NCI-H524 (cell line): Measurements from ENCODE around the gene MGLL.

Experiments
- DNase-seq, 2 experiments: peaks; one replicate each; lab custom pipeline; 2025; lab: John Stamatoyannopoulos, UW

MGLL gene

DNA sequence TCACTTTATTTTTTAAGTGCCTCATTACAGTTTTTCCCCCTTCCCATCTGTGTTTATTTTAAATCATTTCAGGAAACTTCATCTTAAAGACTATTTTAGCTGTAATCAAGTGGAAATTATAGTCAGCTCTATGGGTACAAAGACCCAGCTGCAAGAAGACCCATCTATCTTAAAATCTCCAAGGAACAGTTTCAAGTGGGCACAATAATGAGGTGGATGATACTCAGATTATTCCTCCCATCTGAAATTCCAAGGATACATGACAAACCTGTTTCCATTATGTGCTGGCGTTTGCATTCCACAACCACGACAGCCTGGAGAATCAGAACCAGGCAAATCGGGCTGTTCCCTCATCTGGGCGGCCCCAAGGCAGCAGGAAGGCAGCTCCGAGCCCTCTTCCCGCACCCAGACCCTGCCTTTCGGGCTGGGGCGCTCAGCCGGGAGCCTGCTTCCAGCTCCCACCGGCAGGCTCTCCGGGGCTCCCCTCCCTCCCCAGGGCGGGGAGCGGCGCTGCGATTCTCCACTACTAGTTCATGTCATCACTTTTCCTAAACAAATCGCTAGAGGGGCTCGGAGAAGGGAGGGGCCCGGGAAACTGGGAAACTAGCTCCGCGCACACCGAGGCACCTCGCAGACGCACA, at the start of gene MGLL:
Gene MGLL, minus strand, starts transcription at position 475 of the 641 bp plus-strand sequence. Its CDS starts 197 bp downstream, at position 278.
- peak; percentile 68 to 72 for DNase-seq

DNA sequence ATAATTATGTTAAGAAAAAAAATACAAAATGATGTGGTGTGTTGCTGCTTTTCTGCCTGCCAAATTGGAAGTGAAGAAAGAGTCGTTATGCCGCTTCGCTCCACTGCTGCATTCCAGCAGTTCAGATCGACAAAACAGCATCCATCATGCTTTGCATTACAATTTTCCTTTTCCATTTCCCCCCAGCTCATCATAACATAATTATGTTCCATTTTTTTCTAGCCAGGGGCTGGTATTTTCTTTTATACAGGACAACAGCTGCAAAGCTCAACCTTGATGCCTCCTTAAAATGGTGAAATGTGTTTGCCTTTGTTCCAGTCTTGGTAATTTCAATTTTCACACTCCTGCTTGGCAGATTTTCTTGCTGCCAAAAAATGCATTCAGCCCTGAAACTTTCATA, 47.8 kb upstream of the MGLL start:
- DNase-seq = no peak

DNA sequence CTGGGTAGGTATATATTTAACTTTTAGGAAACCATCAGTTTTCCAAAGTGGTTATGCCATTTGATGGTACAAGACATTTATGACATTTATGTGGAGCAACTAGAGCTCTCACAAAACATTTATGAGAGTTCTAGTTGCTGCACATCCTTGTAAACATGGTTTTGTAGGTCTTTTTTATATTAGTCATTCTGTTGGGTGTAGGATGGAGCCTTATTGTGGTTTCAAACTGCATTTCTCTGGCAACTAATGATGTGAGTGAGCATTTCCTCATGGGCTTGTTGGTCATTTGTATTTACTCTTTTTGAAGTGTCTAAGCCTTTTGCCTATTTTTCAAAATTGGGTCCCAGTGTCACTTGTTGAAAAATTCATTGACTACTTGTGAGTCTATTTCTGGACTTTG, 45.7 kb upstream of the MGLL start:
- no peak for DNase-seq

DNA sequence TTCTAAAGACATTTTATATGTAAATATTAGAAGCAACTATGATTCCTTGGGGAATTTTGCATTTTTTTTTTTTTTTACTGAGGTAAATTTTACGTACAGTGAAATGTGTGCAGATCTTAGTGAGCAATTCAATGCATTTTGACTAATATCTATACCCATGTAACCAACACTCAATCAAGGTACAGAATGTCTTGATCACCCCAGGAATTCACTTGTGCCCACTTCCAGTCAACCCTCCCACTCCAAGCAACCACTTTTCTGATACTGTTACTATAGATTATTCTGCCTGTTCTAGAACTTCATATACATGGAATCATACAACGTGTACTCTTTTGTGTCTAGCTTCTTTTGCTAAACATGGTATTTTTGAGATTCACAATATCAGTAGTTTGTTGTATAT, 45.1 kb upstream of the MGLL start:
- no peak for DNase-seq

DNA sequence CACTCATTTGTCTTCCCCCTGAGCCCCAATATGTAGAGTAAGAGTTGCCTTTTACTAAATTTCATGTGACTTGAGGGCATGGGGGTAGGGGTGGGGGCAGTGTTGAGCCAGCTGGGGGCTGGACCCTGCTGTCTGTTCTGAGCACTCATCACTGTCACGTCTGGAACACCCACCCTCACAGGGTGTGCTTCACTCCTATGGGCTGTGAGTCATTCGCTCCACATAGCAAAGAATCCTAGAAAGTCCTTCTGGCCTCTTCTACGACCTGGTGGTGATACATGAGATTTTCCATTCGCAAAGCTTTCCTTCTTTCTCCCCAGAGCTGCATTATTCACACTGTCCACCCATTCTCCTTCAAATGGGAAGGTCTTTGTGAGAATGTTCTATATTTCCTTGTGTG, 43.6 kb upstream of the MGLL start:
- peak in 1 of 2 experiments; percentile 21 for DNase-seq

DNA sequence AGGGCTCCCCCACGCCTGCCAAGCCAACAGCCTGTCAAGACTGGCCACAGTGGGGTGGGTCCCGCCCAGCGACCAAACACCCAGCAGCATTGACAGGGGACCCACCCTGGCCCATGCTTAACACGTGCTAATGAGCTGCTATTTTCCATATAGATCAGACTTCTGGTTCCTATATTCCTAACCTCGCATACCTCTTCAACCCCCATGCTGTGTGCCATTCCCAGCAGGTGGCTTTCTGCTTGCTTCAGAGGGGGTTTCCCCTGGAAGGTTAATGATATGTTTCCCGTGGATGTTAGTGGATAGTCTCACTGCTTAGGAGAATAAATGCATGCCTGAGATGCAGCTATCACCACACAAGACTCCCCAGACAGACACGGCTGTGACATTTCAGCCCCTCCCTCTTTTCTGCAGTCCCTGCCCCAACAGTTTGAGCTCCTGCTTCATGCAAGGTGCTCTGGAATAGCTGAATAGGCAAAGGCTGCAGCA, 37.9 kb upstream of the MGLL start:
- DNase-seq = no peak

DNA sequence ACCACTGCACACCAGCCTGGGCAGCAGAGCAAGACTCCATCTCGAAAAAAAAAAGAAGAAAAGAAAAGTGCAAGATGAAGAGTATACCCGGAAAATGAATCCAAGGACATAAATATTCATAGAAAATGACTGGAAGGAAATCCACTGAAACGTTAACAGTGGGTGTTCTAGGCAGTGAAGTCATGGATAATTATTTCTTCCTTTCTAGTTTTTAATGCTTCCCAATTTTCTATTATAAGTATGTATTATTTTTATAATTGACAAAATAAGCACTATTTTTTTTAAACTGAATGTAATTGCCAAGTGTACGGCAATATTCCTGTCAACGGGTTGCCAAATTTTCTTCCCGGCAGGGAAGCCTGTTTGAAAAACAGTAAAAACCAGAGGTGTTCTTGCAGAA, 37.4 kb upstream of the MGLL start:
- DNase-seq = no peak

DNA sequence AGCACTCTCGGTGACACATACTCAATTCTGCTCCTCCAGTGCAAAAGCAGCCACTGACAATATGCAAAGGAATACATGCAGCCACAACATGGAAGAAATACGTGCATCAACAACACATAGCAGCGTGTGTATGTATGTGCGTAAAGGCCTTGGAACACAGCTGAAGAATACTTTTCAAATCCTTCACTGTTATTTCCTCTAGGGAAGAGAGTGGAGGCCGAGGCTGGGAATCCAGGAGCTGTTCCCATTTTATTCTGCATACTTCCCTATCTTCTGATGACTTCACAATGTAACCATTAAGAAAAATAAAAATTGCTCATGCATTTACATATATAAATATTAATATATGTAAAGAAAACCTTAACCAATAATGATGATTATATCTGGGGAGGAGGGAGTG, 36.6 kb upstream of the MGLL start:
- DNase-seq = no peak

DNA sequence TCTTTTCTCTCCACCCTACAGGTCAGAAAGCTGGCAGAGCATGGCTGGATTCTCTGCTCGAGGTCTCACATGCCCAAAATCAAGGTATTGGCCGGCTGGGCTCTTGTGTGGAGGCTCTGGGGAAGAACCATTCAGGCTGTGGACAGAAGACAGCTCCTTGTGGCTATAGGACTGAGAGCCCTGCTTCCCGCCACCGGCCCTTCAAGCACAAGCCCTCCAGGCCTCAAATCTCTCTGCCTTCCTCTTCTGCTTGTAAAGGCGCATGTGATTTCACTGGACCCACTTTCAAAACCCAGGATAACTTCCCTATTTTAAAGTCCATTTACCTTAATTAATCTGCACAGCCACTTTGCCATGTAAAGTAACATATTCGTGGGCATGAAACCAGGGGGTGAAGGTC, 36.2 kb upstream of the MGLL start:
- DNase-seq = no peak

DNA sequence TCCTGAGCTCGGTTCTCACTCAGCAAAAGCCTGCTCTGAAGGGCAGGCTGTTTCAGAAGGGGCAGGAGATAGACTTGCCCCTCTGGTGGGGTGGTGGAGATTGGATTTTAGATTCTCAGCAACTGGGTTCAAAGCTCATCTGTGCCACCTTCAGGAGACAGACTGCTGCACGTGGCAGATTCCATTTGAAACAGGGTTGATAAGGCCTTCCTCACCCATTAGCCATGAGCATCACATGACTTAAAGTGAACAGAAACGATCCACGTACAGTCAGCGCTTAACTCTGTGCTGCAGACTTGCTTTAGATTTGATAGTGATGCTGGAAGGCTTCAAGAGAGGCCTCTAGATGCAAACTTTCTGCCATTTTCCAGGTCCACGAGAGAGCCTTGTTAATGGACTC, 35.0 kb upstream of the MGLL start:
- peak; percentile 45 to 77 for DNase-seq

DNA sequence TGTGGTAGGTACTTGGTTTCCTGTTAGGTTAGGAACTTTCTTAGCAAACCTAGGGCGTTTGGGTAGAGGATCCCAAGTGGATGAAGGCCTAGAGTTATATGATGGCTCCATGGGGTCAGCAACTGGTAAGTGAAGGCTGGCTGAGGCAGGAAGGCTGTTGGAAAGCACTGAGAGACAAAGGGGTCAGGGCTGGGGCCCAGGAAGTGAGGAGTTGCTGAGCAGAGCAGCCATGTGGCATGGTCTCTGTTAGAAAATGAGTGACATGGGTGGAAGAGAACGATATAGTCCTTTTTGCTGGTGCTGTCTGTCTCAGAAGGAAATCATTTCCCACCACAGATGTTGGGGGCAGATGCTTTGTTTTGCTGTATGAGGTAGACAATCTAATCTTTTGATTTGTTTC, 34.5 kb upstream of the MGLL start:
- no peak for DNase-seq

DNA sequence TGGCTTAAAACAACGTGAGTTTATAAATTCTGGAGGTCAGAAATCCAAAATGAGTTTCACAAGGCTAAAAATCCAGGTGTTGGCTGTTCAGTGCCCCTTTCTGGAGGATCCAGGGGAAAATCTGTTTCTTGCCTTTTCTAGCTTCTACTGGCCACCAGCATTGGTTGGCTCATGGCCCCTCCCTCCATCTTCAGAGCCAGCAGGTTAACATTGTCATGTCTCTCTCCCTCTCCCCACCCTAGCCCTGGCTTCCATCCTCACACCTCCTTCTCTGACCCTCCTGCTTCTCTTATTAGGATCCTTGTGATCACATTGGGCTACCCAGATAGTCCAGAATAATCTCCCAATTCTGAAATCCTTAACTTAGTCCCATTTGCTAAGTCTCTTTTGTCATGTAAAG, 32.9 kb upstream of the MGLL start:
- no peak for DNase-seq

DNA sequence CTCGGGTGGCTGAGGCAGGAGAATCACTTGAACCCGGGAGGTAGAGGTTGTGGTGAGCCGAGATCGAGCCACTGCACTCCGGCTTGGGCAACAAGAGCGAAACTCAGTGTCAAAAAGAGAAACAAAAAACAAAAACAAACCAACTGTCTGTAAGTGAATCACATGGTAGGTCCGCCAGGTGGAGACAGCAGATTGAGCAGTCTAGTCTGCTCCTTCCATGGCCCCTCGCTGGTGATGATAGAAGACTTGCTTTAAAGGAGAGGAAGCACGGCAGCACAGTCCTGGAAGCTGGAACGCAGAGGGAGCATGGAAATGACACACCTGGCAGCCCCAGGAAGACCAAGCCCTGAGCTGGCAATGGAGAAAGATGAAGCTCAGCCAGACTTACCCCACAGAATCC, 31.4 kb upstream of the MGLL start:
- DNase-seq = no peak

DNA sequence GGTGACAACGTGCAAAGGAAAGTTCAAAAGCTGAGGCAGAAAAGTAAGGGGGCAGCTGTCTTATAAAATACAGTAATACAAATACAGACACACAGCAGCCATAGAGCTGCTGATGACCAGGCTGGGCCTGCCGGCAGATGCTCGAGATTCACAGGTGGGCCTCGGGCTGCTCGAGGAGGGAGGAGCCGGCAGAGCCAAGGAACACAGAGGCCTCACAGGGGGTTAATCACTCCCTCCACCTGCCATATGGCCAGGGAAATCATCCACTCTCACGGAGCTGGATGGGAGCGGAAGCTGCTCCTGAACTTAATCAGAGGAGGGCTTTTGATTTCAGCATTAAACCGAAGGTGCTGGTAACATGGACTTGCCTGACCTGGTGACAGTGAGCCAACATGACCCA, 29.6 kb upstream of the MGLL start:
- peak; percentile 99 for DNase-seq

DNA sequence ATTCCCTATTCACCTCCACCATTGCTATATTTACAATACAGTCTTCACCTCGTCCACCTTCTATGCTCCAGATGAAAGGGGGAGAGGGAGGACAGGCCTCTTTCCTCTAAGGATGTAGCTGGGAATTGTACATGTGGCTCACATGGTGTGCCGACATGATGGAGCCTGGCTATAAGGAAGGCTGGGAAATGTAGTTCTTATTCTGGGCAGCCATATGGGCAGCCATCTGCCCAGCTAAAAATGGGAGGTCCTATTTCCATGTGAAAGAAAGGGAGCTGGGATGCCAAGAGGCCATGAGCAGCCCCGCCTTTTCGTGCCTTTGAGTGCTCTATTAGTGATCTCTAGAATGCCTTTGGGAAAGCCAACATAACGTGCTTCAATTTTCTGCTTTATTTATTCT, 27.1 kb upstream of the MGLL start:
- peak; percentile 97 to 98 for DNase-seq

DNA sequence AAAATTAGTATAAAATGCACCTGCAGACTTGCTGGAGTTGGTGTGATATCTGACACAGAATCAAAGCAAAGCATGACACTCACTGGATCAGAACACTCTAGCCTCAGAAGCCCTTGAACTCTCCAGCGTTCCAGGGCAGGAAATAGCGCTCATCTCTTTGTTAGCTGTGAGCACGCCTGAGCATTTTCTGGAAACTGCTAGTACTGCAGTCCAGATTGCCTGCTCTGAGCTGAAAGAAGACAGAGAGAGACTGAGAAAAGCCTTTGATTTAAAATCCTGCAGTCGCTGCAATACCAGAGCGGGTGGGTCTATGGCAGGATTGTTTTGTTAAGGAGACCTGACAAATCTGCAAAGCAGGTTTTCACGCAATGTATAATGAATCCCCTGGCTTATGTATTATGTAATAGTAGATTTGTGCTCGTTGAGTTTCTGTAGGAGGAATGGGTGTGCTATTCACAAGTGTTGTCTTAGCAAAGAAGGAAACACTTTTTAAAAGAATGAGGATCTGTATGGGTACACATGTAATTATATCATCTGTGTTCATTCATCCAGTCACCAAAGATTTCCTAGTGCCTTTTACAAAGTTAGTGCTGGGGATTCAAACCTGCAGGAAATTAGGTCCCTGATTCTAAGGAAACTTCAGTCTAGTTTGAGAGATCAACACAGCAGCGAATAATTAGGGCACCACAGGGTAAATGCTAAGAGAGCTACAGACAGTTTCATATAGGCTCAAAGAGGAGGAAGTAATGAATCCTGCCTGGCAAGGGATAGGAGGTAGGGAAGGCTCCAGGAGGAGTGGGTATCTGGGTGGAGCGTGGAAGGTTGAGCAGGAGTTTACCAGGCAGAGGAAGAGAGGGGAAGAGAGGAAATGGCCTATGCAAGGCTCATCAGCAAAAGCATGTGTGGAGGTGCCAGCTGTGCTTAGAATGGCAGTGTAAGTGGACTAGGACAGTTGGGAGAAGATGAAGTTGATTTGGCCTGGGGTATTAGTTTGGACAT, 26.1 kb upstream of the MGLL start:
- peak in 1 of 2 experiments; percentile 40 for DNase-seq

DNA sequence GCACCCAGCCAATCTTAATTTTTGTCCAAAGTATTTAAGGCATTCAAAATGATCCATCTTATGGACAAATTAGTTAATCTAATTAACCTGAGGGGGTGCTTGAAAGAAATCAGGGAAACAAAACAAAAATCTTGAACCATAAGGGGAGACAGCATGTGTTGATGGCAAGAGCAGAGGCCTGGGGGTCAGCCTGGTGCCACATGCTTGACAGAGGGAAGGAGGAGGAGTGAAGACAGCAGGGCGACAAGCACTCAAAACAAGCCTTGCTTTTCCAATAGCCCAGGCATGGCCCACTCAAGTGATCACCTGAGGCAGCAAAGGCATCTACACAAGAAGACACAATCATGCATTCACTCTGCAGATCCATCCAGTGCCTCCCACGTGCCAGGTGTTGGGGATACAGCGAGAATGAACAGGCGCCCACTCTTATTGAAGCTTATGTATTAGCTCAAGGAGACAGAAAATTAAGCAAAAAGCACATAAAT, 25.0 kb upstream of the MGLL start:
- peak; percentile 63 to 75 for DNase-seq

DNA sequence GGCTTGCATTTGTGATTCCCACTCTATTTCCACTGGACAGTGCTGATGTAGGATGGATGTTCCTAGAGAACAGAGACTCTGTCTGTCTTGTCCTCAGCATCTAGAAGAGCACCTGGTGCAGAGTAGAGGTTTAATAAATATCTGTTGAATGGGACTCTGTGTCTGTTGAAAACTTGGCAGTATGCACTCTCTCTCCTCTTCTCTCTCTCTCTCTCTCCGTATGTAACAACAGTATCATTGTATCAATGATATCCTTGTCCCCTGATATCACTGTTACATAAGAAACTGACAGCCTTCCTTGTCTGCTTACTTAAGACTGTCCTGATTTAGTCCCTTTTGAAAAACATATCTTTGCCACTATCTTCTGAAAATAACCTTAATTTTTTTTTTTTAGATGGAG, 24.3 kb upstream of the MGLL start:
- DNase-seq = no peak

DNA sequence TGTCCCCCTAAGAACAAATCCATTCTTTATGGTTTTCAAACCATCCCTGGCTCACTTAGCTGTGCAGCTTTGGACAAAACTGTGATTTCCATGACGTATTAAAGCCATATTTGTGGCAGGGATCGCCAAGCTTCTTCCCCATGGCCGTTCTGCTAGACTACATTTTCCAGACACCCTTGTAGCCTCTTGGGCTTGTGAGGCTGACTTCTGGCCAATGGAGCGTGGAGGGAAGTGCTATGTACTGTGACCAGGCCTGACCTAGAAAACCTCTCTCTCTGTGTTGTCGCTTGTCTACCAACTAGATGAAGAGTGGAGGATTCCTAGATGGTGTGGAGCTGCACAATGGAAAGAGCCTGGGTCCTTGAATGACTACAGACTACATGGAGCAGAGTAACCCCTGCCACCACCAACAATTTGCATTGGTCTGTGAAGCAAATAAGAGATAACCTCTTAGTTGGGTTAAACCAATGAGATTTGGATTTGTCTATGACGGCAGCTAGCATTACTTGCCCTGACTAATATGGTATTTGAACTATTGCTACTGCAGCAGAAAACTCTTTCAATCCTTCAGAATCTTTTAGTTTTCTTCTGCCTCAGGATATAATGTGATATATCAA, 22.1 kb upstream of the MGLL start:
- no peak for DNase-seq

DNA sequence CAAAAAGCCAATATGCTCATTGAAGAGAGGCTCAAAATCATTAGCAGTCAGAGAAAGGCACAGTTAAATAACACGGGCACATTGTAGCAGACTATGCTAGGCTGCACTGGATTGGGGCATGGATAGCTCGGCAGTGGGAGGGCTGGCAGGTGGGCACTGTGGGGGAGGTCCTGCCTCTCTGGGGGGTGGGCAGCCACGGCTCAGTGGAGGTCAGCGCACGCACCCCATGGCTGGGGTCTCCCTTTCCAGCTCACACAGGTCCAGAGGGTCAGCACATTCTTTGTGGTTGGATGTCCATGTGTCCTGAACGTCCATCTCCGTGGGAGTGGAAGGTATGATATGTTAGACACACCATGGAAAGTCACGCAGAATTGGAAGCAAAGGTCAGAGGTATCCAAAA, 18.4 kb upstream of the MGLL start:
- DNase-seq = no peak

DNA sequence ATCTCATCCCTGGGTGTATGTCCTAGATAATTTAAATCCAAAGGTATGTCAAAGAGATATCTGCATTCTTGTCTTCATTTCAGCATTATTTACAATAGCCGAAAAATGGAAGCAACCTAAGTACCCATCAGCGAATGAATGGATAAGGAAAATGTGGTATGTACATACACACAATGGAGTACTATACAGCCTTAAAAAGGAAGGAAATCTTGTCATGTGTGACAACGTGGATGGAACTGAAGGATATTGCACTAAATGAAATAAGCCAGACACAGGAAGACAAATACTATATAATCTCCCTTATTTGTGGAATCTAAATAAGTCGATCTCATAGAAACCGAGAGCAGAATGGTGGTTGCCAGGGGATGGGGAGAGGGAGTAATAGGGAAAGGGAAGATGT, 16.8 kb upstream of the MGLL start:
- DNase-seq = no peak
